Stimulated activated CD4-positive, alpha-beta T cell treated with anti-CD3 and anti-CD28 coated beads, Interleukin-1b, Interleukin-23, amount 100 ng/mL, for 24 hours (primary cell): ENCODE measurements around the gene APCDD1L.
"Not testable (repeated sequence)": the region's sequence is repeated elsewhere in the genome, so short reads cannot be mapped to it uniquely, and the experiment has no call there.

Experiments used
- DNase-seq, 4 experiments: peaks; one replicate each; pipeline ENCODE4 v3.0.0-alpha.2; 2020; ENCODE audit warnings: low read depth in 4 of 4, low spot score in 1 of 4

Gene APCDD1L

DNA sequence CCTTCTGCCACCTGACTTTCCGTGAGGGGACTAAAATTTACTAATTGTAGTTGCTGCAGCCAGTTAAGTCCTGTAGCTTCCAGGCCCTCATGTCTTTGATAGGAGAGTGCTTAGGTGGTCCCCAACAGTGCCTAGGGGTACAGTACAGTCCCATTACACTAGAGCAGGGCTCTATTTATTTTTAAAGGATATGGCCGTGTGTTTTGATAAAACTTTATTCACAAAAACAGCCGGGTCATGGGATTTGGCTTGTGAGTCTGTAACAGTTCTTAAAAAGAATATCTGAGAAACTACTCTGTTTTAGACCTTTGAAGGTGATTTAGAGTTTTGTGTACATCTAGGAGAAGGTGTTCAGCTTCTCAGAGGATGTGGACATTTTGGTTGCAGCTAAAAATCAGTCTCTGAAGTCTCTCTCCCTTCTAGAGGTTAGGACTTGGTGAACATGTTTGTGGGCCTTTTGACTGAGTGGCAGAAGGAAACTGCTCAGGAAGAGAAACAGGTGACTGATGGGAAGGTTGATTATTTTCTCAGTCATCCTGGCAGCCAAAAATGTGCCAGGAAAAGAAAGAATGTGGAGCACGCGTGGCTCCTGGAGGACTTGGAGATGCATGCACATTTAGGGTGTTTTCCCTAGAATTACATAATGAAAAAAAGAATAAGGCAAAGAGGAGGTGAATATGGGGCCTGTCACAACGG is 68.8 kb downstream of the APCDD1L start:
- no peak for DNase-seq

- DNase-seq: no peak
Observed at GRCh38 chr20:58444746-58445255, 70.4 kb downstream of the APCDD1L start.

GRCh38 chr20:58441723-58442122 is 73.5 kb downstream of the APCDD1L start:
- no peak for DNase-seq

- DNase-seq: no peak
Observed at GRCh38 chr20:58440021-58440767, 75.0 kb downstream of the APCDD1L start.

- DNase-seq: no peak
Observed at GRCh38 chr20:58438970-58439808, 76.0 kb downstream of the APCDD1L start.

GRCh38 chr20:58436868-58437645 is 78.1 kb downstream of the APCDD1L start:
- DNase-seq: no peak

GRCh38 chr20:58435237-58435636 is 80.0 kb downstream of the APCDD1L start:
- no peak for DNase-seq

- DNase-seq: no peak
Observed at GRCh38 chr20:58434326-58434725, 80.9 kb downstream of the APCDD1L start.

- DNase-seq: no peak
Observed at GRCh38 chr20:58433759-58434158, 81.4 kb downstream of the APCDD1L start.

DNA sequence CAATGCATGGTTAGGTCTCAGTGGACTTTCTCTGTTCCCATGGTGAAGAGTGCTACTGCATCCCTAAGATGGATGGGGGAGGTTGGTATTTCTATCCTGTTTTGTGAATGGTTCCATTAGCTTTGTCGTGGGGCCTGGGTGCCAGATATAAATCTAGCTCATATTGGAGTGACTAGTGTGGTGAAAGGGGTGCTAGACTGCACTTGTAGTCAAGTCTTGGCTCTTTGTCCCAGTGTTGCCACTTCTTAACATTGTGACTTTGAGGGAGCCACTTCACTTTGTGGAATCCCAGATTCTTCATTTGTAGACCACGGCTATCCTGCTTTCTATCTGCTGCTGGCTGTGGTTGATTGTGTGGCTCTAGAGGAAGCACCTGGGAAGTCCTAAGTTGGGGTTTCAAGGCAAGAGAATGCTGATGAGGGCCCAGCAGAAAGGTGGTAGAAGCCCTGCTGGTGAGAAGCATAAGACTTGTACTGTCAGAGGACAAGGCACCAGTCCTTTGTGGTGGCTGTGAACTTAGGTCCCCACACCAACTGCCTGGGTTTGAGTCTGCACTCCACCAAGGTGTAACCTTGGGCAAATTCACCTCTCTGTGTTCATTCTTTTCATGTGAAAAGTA is 82.1 kb downstream of the APCDD1L start:
- no peak for DNase-seq

- DNase-seq: no peak
Observed at GRCh38 chr20:58432186-58432954, 82.8 kb downstream of the APCDD1L start.

DNA sequence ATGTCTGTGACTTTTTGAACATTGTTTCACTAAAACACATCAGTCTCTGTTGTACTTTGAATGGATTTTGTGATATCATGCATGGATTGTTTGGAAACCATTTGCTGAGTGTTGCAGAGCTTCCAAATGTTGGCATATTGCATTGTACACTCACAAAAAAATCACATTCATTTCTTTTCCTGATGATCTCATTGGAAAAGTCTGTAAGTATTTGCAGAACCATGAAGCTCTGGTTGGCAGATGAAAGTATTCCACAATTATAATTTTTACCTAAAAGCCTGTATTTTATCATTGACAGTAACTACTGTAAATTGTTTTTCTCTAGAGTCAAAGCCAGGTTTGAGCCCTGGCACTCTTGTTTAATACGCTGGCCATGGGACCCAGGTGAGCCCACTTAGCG is 84.1 kb downstream of the APCDD1L start:
- no peak for DNase-seq

DNA sequence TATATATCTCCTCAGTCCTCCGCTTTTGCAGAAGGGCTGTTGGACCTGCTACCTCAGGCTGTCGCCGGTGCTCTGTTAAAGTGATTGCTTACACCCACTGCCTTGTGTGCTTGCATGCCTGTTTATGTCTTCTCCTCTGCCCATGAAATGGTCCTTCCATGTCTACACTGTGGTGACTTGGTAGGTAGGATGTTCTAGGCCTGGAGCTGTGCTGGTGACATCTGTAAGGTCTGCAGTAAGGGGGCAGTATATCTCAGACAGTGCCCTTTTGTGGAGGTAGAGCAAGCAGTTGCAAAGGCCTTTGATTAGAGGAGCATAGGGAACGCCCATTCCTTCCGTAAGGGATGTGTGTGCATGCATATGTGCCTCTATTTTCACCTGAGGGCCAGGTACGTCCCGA is 85.9 kb downstream of the APCDD1L start:
- DNase-seq: no peak

DNA sequence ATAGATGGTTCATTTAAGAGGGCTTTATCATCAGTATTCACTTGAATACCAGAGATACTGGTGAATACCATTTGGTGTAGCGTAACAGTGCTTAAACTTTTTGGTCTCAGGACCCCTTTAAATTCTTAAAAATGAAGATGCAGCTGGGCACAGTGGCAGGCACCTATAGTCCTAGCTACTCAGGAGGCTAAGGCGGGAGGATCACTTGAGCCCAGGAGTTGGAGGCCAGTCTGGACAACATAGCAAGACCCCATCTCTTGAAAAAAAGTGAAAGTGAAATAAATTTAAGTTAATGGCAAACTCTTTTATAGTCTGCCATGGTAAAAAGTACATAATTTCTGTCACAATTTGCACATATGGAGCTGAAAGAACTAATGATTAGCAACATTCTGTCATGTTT is 86.8 kb downstream of the APCDD1L start:
- no peak for DNase-seq

GRCh38 chr20:58427571-58427970 is 87.6 kb downstream of the APCDD1L start:
- not testable (repeated sequence) for DNase-seq

GRCh38 chr20:58424218-58424969 is 90.8 kb downstream of the APCDD1L start:
- no peak for DNase-seq

GRCh38 chr20:58421497-58421850 is 93.7 kb downstream of the APCDD1L start:
- DNase-seq: no peak

GRCh38 chr20:58420798-58421496 is 94.3 kb downstream of the APCDD1L start:
- DNase-seq: no peak
